NCI-H1930 (cell line): ENCODE measurements around the gene COL4A4.
A peak's percentile ranks its signal among the peaks of the same experiment; 100 is the strongest.
"Not testable (repeated sequence)": the region's sequence is repeated elsewhere in the genome, so short reads cannot be mapped to it uniquely, and the experiment has no call there.

Source experiments
- DNase-seq, 2 experiments: peaks; one replicate each; lab custom pipeline; 2025; lab: John Stamatoyannopoulos, UW

COL4A4 gene

GRCh38 chr2:227115761-227116160 lies 48.2 kb downstream of the COL4A4 start:
- no peak for DNase-seq

GRCh38 chr2:227106845-227107759 lies 56.9 kb downstream of the COL4A4 start:
- DNase-seq, result peak; percentile 39 to 51

GRCh38 chr2:227103583-227103982 lies 60.4 kb downstream of the COL4A4 start:
- no peak for DNase-seq

GRCh38 chr2:227099340-227099739 lies 64.7 kb downstream of the COL4A4 start:
- DNase-seq, result no peak

- DNase-seq, result no peak
Measured at GRCh38 chr2:227098162-227098515, 65.9 kb downstream of the COL4A4 start.

- DNase-seq, result no peak
Measured at GRCh38 chr2:227097495-227098161, 66.4 kb downstream of the COL4A4 start.

GRCh38 chr2:227095346-227095745 lies 68.7 kb downstream of the COL4A4 start:
- DNase-seq, result no peak

GRCh38 chr2:227082286-227082685 lies 81.7 kb downstream of the COL4A4 start:
- no peak for DNase-seq

GRCh38 chr2:227079726-227080125 lies 84.3 kb downstream of the COL4A4 start:
- DNase-seq, result no peak

GRCh38 chr2:227065065-227065464 lies 98.9 kb downstream of the COL4A4 start:
- not testable (repeated sequence) for DNase-seq

GRCh38 chr2:227058888-227059399 lies 105.1 kb downstream of the COL4A4 start:
- DNase-seq, result no peak

- no peak for DNase-seq
Measured at GRCh38 chr2:227057743-227058447, 106.1 kb downstream of the COL4A4 start.

GRCh38 chr2:227057060-227057459 lies 106.9 kb downstream of the COL4A4 start:
- no peak for DNase-seq

- no peak for DNase-seq
Measured at GRCh38 chr2:227054006-227054405, 110.0 kb downstream of the COL4A4 start.

- peak in 1 of 2 experiments; percentile 61 for DNase-seq
Measured at GRCh38 chr2:227052879-227053278, 111.1 kb downstream of the COL4A4 start.

GRCh38 chr2:227043981-227044380 lies 120.0 kb downstream of the COL4A4 start:
- DNase-seq, result no peak

GRCh38 chr2:227038550-227039189 lies 125.3 kb downstream of the COL4A4 start:
- DNase-seq, result peak in 1 of 2 experiments; percentile 3

GRCh38 chr2:227036527-227036926 lies 127.5 kb downstream of the COL4A4 start:
- DNase-seq, result no peak

- no peak for DNase-seq
Measured at GRCh38 chr2:227035711-227036367, 128.2 kb downstream of the COL4A4 start.

- DNase-seq, result peak in 1 of 2 experiments; percentile 7
Measured at GRCh38 chr2:227033471-227034148, 130.4 kb downstream of the COL4A4 start.

GRCh38 chr2:227031379-227031778 lies 132.6 kb downstream of the COL4A4 start:
- no peak for DNase-seq
